Measurements from ENCODE around the gene TNS2. TPM values are rescaled to one million over a fixed set of nuclear protein-coding genes. Genes with fewer than 3 reads are reported as not detected.
"Not testable (repeated sequence)": the region's sequence is repeated elsewhere in the genome, so short reads cannot be mapped to it uniquely, and the experiment has no call there.

TNS2 gene
- total RNA-seq, 2 donors from 2014 or later, result 76.2 to 153 TPM

- Histone ChIP-seq H3K27ac (no peak overlapping the region), H3K36me3 (no peaks in the 10 kb centered on the region), H3K27me3 (no peaks in the 10 kb centered on the region), H3K4me3 (no peak overlapping the region), H3K9me3 (no peaks in the 10 kb centered on the region), H3K4me1 (peaks cover 0 to 11% of the 10 kb centered on the region in 2 donors)
- no peak for DNase-seq (ENCODE audit: low spot score)
- TF ChIP-seq CTCF (IDR thresholded peaks at IDR 0.05), result no peak
Measured at GRCh38 chr12:53091756-53092155, 41.9 kb downstream of the TNS2 start.

GRCh38 chr12:53093777-53094393 lies 44.0 kb downstream of the TNS2 start:
- no peak for TF ChIP-seq CTCF (IDR thresholded peaks at IDR 0.05)
- no peak for DNase-seq (ENCODE audit: low spot score)
- H3K36me3 ChIP-seq, result no peaks in the 10 kb centered on the region
- peaks cover 0 to 32% of the 10 kb centered on the region in 2 donors for H3K4me1 ChIP-seq
- H3K27ac ChIP-seq, result peak overlapping the region in 1 of 2 donors; percentile 6
- H3K27me3 ChIP-seq, result no peaks in the 10 kb centered on the region
- H3K4me3 ChIP-seq, result no peak overlapping the region
- H3K9me3 ChIP-seq, result no peaks in the 10 kb centered on the region

- no peak for DNase-seq (ENCODE audit: low spot score)
- TF ChIP-seq CTCF (IDR thresholded peaks at IDR 0.05), result no peak
Measured at GRCh38 chr12:53094394-53094787, 44.5 kb downstream of the TNS2 start.

GRCh38 chr12:53094796-53095595 lies 45.1 kb downstream of the TNS2 start:
- not testable (repeated sequence) for H3K36me3 ChIP-seq; H3K9me3 ChIP-seq; DNase-seq (ENCODE audit: low spot score); H3K4me3 ChIP-seq; H3K27me3 ChIP-seq
- peak overlapping the region; percentile 83 to 95 for H3K27ac ChIP-seq
- H3K4me1 ChIP-seq, result peaks cover 0 to 38% of the 10 kb centered on the region in 2 donors

More at GRCh38 chr12:53094394-53094787, 44.5 kb downstream of the TNS2 start:
- Histone ChIP-seq H3K27me3 (no peaks in the 10 kb centered on the region), H3K9me3 (no peaks in the 10 kb centered on the region), H3K27ac (peak overlapping the region in 1 of 2 donors; percentile 6), H3K4me1 (peaks cover 0 to 38% of the 10 kb centered on the region in 2 donors), H3K4me3 (no peak overlapping the region), H3K36me3 (no peaks in the 10 kb centered on the region)

GRCh38 chr12:53095596-53095895 lies 45.7 kb downstream of the TNS2 start:
- Histone ChIP-seq H3K27ac (peak overlapping the region; percentile 83 to 95), H3K4me1 (peaks cover 0 to 38% of the 10 kb centered on the region in 2 donors)
- not testable (repeated sequence) for DNase-seq (ENCODE audit: low spot score); H3K9me3 ChIP-seq; H3K27me3 ChIP-seq; H3K4me3 ChIP-seq; H3K36me3 ChIP-seq

GRCh38 chr12:53096089-53096741 lies 46.4 kb downstream of the TNS2 start:
- Histone ChIP-seq H3K4me3 (peak overlapping the region in 1 of 2 donors; percentile 69), H3K4me1 (peaks cover 0 to 38% of the 10 kb centered on the region in 2 donors), H3K27me3 (no peaks in the 10 kb centered on the region), H3K27ac (peak overlapping the region; percentile 83 to 95), H3K36me3 (peaks cover 7% of the 10 kb centered on the region), H3K9me3 (no peaks in the 10 kb centered on the region)
- TF ChIP-seq CTCF (IDR thresholded peaks at IDR 0.05), result no peak
- DNase-seq (ENCODE audit: low spot score), result peak; percentile 92

All from right atrium auricular region (tissue), 2 donors.